ENCODE data around the gene COPB2.
"Not testable (repeated sequence)": the region's sequence is repeated elsewhere in the genome, so short reads cannot be mapped to it uniquely, and the experiment has no call there.

- not testable (repeated sequence) for TF ChIP-seq CTCF (IDR thresholded peaks at IDR 0.05); ZFX (IDR thresholded peaks at IDR 0.05; ENCODE audit: borderline replicate concordance)
Observed at GRCh38 chr3:139412891-139413290, 23.4 kb upstream of the COPB2 start.
